ENCODE measurements around the gene BANP.
A peak's percentile ranks its signal among the peaks of the same experiment; 100 is the strongest.

The BANP gene

GRCh38 chr16:87966685-87967185 lies 15.5 kb downstream of the BANP start:
- Histone ChIP-seq H3K18ac (ENCODE audit: low read length) (no peak overlapping the region), H3K27me3 (ENCODE audit: control insufficient read depth in 3 of 3, insufficient read depth in 3 of 3, low read depth in 1 of 3, low read length in 3 of 3) (no peaks in the 10 kb centered on the region), H3K4ac (ENCODE audit: low read length) (no peak overlapping the region), H4K91ac (ENCODE audit: low read depth, low read length, poor library complexity) (no peak overlapping the region), H3K79me1 (ENCODE audit: low read depth, low read length) (peaks cover 14% of the 10 kb centered on the region), H2AK5ac (ENCODE audit: low read depth, low read length) (peak overlapping the region; percentile 45), H2BK15ac (ENCODE audit: low read length) (no peak overlapping the region), H3K36me3 (replicated peaks in 1 of 2; ENCODE audit: control insufficient read depth in 2 of 2, insufficient read depth in 2 of 2, low read length in 2 of 2) (peaks cover 2% of the 10 kb centered on the region in 2 donors), H2AFZ (ENCODE audit: low read length) (no peak overlapping the region), H2BK5ac (ENCODE audit: low read length) (no peak overlapping the region), H4K8ac (ENCODE audit: low read depth, low read length) (no peak overlapping the region), H3K23ac (ENCODE audit: low read depth, low read length, poor library complexity) (no peak overlapping the region), H3K4me1 (ENCODE audit: control insufficient read depth in 2 of 2, insufficient read depth in 1 of 2, low read depth in 1 of 2, low read length in 2 of 2) (no peaks in the 10 kb centered on the region), H3K4me2 (ENCODE audit: insufficient read depth, low read length, poor library complexity, severe bottlenecking) (no peak overlapping the region), H2BK120ac (ENCODE audit: low read depth, low read length) (no peak overlapping the region), H3K14ac (ENCODE audit: low read length) (no peak overlapping the region), H3K9ac (ENCODE audit: low read depth, low read length, poor library complexity) (no peak overlapping the region), H3K9me3 (replicated peaks in 1 of 2; ENCODE audit: control insufficient read depth in 2 of 2, insufficient read depth in 1 of 2, low read depth in 1 of 2, low read length in 2 of 2) (peaks cover 5 to 8% of the 10 kb centered on the region in 2 donors), H3K4me3 (ENCODE audit: low read length in 2 of 2) (no peak overlapping the region), H2BK12ac (ENCODE audit: low read length) (no peak overlapping the region), H3K27ac (replicated peaks; ENCODE audit: low read length) (no peak overlapping the region)
- DNase-seq (ENCODE audit: low spot score): no peak
- WGBS, 2 donors (ENCODE audit: extremely low coverage in 2 of 2, insufficient read length in 2 of 2, insufficient replicate concordance in 1 of 2): no CpG with 5 or more reads among the region's 14 CpGs

- H3K9ac ChIP-seq (ENCODE audit: low read depth, low read length, poor library complexity): no peak overlapping the region
- H3K4me2 ChIP-seq (ENCODE audit: insufficient read depth, low read length, poor library complexity, severe bottlenecking): no peak overlapping the region
- no peak overlapping the region for H2BK120ac ChIP-seq (ENCODE audit: low read depth, low read length)
- WGBS, 2 donors (ENCODE audit: extremely low coverage in 2 of 2, insufficient read length in 2 of 2, insufficient replicate concordance in 1 of 2): no CpG with 5 or more reads among the region's 7 CpGs
- H4K91ac ChIP-seq (ENCODE audit: low read depth, low read length, poor library complexity): no peak overlapping the region
- no peak overlapping the region for H2BK5ac ChIP-seq (ENCODE audit: low read length)
- H3K79me1 ChIP-seq (ENCODE audit: low read depth, low read length): peaks cover 14% of the 10 kb centered on the region
- no peak overlapping the region for H3K18ac ChIP-seq (ENCODE audit: low read length)
- no peak overlapping the region for H3K4ac ChIP-seq (ENCODE audit: low read length)
- H3K27me3 ChIP-seq (ENCODE audit: control insufficient read depth in 3 of 3, insufficient read depth in 3 of 3, low read depth in 1 of 3, low read length in 3 of 3): no peaks in the 10 kb centered on the region
- H3K14ac ChIP-seq (ENCODE audit: low read length): no peak overlapping the region
- no peak overlapping the region for H3K23ac ChIP-seq (ENCODE audit: low read depth, low read length, poor library complexity)
- no peak overlapping the region for H2AK5ac ChIP-seq (ENCODE audit: low read depth, low read length)
- no peak overlapping the region for H3K4me3 ChIP-seq (ENCODE audit: low read length in 2 of 2)
- DNase-seq (ENCODE audit: low spot score): no peak
- no peak overlapping the region for H4K8ac ChIP-seq (ENCODE audit: low read depth, low read length)
- no peaks in the 10 kb centered on the region for H3K4me1 ChIP-seq (ENCODE audit: control insufficient read depth in 2 of 2, insufficient read depth in 1 of 2, low read depth in 1 of 2, low read length in 2 of 2)
- no peak overlapping the region for H3K27ac ChIP-seq (replicated peaks; ENCODE audit: low read length)
- H2BK12ac ChIP-seq (ENCODE audit: low read length): no peak overlapping the region
- H3K36me3 ChIP-seq (replicated peaks in 1 of 2; ENCODE audit: control insufficient read depth in 2 of 2, insufficient read depth in 2 of 2, low read length in 2 of 2): peaks cover 2% of the 10 kb centered on the region in 2 donors
- H2BK15ac ChIP-seq (ENCODE audit: low read length): no peak overlapping the region
- no peak overlapping the region for H2AFZ ChIP-seq (ENCODE audit: low read length)
- H3K9me3 ChIP-seq (replicated peaks in 1 of 2; ENCODE audit: control insufficient read depth in 2 of 2, insufficient read depth in 1 of 2, low read depth in 1 of 2, low read length in 2 of 2): peaks cover 6 to 18% of the 10 kb centered on the region in 2 donors
Observed at GRCh38 chr16:87968541-87968940, 17.3 kb downstream of the BANP start.

- H2BK15ac ChIP-seq (ENCODE audit: low read length): no peak overlapping the region
- no peak overlapping the region for H3K4me3 ChIP-seq (ENCODE audit: low read length in 2 of 2)
- peaks cover 9% of the 10 kb centered on the region for H3K79me1 ChIP-seq (ENCODE audit: low read depth, low read length)
- no peak overlapping the region for H2BK12ac ChIP-seq (ENCODE audit: low read length)
- H3K27me3 ChIP-seq (ENCODE audit: control insufficient read depth in 3 of 3, insufficient read depth in 3 of 3, low read depth in 1 of 3, low read length in 3 of 3): no peaks in the 10 kb centered on the region
- no peak overlapping the region for H3K14ac ChIP-seq (ENCODE audit: low read length)
- H3K36me3 ChIP-seq (replicated peaks in 1 of 2; ENCODE audit: control insufficient read depth in 2 of 2, insufficient read depth in 2 of 2, low read length in 2 of 2): peaks cover 2% of the 10 kb centered on the region in 2 donors
- no peak overlapping the region for H2AK5ac ChIP-seq (ENCODE audit: low read depth, low read length)
- no peak overlapping the region for H3K23ac ChIP-seq (ENCODE audit: low read depth, low read length, poor library complexity)
- no peak overlapping the region for H3K9ac ChIP-seq (ENCODE audit: low read depth, low read length, poor library complexity)
- no peak for DNase-seq (ENCODE audit: low spot score)
- H2BK5ac ChIP-seq (ENCODE audit: low read length): no peak overlapping the region
- H2AFZ ChIP-seq (ENCODE audit: low read length): no peak overlapping the region
- no peak overlapping the region for H2BK120ac ChIP-seq (ENCODE audit: low read depth, low read length)
- no peak overlapping the region for H3K27ac ChIP-seq (replicated peaks; ENCODE audit: low read length)
- no peak overlapping the region for H3K4ac ChIP-seq (ENCODE audit: low read length)
- H4K8ac ChIP-seq (ENCODE audit: low read depth, low read length): no peak overlapping the region
- H3K4me2 ChIP-seq (ENCODE audit: insufficient read depth, low read length, poor library complexity, severe bottlenecking): no peak overlapping the region
- H4K91ac ChIP-seq (ENCODE audit: low read depth, low read length, poor library complexity): no peak overlapping the region
- H3K4me1 ChIP-seq (ENCODE audit: control insufficient read depth in 2 of 2, insufficient read depth in 1 of 2, low read depth in 1 of 2, low read length in 2 of 2): no peaks in the 10 kb centered on the region
- peaks cover 6 to 18% of the 10 kb centered on the region in 2 donors for H3K9me3 ChIP-seq (replicated peaks in 1 of 2; ENCODE audit: control insufficient read depth in 2 of 2, insufficient read depth in 1 of 2, low read depth in 1 of 2, low read length in 2 of 2)
- H3K18ac ChIP-seq (ENCODE audit: low read length): no peak overlapping the region
- WGBS, 2 donors (ENCODE audit: extremely low coverage in 2 of 2, insufficient read length in 2 of 2, insufficient replicate concordance in 1 of 2): no CpG with 5 or more reads among the region's 3 CpGs
Observed at GRCh38 chr16:87970186-87970585, 19.0 kb downstream of the BANP start.

GRCh38 chr16:87971933-87972332 lies 20.7 kb downstream of the BANP start:
- no peak overlapping the region for H3K27ac ChIP-seq (replicated peaks; ENCODE audit: low read length)
- H2BK15ac ChIP-seq (ENCODE audit: low read length): no peak overlapping the region
- H3K4ac ChIP-seq (ENCODE audit: low read length): no peak overlapping the region
- H4K8ac ChIP-seq (ENCODE audit: low read depth, low read length): no peak overlapping the region
- no peak overlapping the region for H3K9ac ChIP-seq (ENCODE audit: low read depth, low read length, poor library complexity)
- H3K9me3 ChIP-seq (replicated peaks in 1 of 2; ENCODE audit: control insufficient read depth in 2 of 2, insufficient read depth in 1 of 2, low read depth in 1 of 2, low read length in 2 of 2): peaks cover 6 to 18% of the 10 kb centered on the region in 2 donors
- H3K14ac ChIP-seq (ENCODE audit: low read length): no peak overlapping the region
- H3K4me2 ChIP-seq (ENCODE audit: insufficient read depth, low read length, poor library complexity, severe bottlenecking): no peak overlapping the region
- H4K91ac ChIP-seq (ENCODE audit: low read depth, low read length, poor library complexity): no peak overlapping the region
- no peaks in the 10 kb centered on the region for H3K4me1 ChIP-seq (ENCODE audit: control insufficient read depth in 2 of 2, insufficient read depth in 1 of 2, low read depth in 1 of 2, low read length in 2 of 2)
- WGBS, 2 donors (ENCODE audit: extremely low coverage in 2 of 2, insufficient read length in 2 of 2, insufficient replicate concordance in 1 of 2): no CpG with 5 or more reads among the region's 2 CpGs
- no peak overlapping the region for H2AFZ ChIP-seq (ENCODE audit: low read length)
- H3K4me3 ChIP-seq (ENCODE audit: low read length in 2 of 2): no peak overlapping the region
- no peak for DNase-seq (ENCODE audit: low spot score)
- H3K36me3 ChIP-seq (replicated peaks in 1 of 2; ENCODE audit: control insufficient read depth in 2 of 2, insufficient read depth in 2 of 2, low read length in 2 of 2): peaks cover 4 to 7% of the 10 kb centered on the region in 2 donors
- no peak overlapping the region for H3K18ac ChIP-seq (ENCODE audit: low read length)
- H2BK12ac ChIP-seq (ENCODE audit: low read length): no peak overlapping the region
- H3K79me1 ChIP-seq (ENCODE audit: low read depth, low read length): peaks cover 11% of the 10 kb centered on the region
- no peak overlapping the region for H3K23ac ChIP-seq (ENCODE audit: low read depth, low read length, poor library complexity)
- H3K27me3 ChIP-seq (ENCODE audit: control insufficient read depth in 3 of 3, insufficient read depth in 3 of 3, low read depth in 1 of 3, low read length in 3 of 3): no peaks in the 10 kb centered on the region
- no peak overlapping the region for H2BK120ac ChIP-seq (ENCODE audit: low read depth, low read length)
- no peak overlapping the region for H2BK5ac ChIP-seq (ENCODE audit: low read length)
- no peak overlapping the region for H2AK5ac ChIP-seq (ENCODE audit: low read depth, low read length)

All from neuronal stem cell (in vitro differentiated cells).